Measurements from ENCODE around the gene R3HDM2.
"Not testable (repeated sequence)": the region's sequence is repeated elsewhere in the genome, so short reads cannot be mapped to it uniquely, and the experiment has no call there.

Gene R3HDM2

DNA sequence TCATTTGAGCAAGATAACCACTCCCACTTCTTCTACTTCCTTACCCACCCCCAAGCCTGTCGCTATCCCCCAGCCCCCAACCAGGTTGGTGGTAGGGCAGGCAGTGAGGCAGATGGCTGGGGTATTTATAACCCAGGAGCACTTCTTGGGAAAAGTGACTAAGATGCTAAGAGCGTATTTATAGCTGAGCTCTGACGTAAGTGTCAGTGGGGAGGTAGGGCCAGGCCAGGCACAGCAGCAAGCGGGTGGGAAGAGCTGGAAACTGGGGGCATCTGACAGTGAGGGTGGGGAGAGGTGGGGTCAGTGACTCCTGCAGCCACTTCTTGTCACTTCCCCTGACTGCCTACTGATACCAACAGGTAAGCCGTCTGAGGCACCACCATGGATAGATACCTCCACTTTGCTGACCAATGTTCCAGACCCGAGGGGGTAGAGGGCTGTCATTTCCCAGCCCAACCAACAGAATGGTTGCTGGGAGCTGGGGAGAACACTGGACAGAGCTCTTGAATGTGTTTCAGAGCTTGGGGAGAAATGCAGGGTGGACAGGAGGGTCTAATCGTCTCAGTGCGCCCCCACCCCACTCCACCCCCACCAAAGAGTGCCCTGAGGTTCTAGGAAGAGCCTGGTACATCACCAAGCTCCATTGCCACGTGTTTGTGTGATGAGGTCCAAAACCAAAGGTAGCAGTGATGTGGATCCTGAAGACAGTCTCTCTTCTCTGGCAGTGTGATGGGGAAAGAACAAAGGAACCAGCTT is 21.5 kb upstream of the R3HDM2 start:
- DNase-seq, result no peak

DNA sequence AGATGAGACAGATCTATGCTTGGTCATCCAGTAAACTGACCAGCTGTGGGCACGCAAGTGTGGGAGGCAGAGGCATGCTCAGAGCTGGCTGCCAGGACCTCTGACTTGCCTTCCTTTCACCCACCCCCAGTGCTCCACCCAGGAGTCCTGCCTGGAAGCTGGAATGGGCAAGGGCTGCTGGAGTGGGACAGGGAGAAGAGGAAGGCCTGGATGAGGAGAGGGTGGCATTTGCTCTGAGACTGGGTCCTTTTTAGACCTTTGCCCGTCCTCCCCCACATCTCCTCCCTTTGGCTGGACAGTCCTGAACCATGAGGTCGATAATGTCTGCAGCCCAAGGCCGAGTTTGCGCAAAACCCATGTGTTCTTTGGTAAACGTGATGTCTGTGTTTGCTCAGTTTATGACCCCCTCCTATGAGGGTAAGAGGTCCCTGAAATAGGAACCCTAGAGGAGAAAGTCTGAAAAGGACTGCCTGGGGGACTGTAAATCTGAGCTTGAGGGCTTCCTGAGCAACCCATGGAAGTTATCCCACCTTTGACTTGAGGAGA is 20.5 kb upstream of the R3HDM2 start:
- no peak for DNase-seq

DNA sequence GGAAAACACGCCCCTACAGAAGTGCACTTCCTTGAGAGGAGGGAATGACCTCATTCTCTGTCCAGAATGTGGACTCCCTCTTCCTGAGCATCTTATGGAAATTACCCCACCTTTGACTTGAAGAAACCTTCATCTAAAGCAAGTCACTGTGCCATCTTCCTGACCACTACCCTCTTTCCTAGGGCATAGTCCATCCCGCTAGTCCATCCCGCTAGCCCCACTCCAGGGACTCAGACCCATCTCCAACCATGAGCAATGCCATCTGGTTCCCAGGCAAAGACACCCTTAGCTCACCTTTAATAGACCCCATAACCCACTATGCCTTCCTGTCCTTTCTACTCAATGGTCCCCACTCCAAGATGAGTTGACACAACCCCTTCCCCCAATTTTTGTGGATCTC is 19.2 kb upstream of the R3HDM2 start:
- no peak for DNase-seq

DNA sequence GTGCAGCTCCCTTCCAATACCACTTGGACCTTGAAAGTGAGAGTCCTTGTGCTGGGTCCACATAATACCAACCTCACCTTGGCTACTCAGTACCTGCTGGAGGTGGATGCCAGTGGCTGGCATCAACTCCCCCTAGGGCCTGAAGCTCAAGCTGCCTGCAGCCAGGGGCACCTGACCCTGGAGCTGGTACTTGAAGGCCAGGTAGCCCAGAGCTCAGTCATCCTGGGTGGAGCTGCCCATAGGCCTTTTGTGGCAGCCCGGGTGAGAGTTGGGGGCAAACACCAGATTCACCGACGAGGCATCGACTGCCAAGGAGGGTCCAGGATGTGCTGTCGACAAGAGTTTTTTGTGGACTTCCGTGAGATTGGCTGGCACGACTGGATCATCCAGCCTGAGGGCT is 18.5 kb upstream of the R3HDM2 start:
- no peak for DNase-seq

DNA sequence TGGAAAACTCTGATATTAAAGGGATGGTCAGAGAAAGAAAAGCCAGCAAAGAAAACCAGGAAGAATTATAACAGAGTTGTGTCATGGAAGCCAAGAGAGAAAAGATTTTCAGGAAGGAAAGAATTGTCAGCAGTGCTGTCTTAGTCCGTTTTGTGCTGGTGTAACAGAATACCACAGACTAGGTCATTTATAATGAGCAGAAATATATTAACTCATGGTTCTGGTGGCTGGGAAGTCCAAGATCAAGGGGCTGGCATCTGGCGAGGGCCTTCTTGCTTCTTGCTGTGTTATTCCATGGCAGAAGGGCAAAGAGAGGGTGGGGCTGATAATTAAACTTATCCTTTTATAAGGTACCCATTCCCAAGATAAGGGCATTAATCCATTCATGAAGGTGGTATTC is 17.8 kb upstream of the R3HDM2 start:
- no peak for DNase-seq

DNA sequence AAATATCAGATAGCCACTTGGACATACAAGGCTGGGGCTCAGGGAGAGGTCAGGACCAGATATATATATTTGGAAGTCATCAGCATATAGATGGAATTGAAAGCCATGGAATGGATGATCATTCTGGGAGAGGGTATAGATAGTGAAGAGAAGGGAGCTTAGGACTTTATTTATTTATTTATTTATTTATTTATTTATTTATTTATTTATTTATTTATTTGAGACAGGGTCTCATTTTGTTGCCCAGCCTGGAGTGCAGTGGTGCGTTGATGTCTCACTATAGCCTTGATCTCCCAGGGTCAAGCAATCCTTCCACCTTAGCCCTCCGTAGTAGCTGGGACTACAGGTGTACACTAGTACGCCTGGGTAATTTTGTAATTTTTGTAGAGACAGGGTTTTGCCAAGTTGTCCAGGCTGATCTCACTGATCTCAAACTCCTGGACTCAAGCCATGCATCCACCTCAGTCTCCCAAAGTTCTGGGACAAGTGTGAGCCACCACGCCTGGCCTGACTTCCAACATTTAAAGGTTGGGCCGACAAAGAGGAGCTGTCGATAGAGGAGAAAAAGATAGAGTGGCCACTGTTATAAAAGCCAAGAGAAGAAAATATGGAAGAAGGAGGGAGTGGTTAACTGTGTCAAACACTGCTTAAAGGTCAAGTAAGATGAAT is 15.6 kb upstream of the R3HDM2 start:
- DNase-seq, result no peak

DNA sequence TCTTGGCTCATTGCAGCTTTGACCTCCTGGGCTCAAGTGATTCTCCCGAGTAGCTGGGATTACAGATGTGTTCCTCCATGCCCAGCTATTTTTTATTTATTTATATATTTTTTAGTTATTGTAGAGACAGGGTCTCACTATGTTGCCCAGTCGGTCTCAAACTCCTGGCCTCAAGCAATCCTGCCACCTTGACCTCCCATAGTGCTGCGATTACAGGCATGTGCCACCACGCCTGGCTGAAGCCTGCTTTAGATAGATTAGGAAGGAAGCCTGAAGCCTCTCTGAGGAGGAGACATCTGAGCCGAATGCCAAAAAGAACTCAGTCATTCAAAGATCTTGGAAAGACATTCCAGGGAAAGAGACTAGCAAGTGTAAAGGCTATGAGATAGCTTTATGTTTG is 13.9 kb upstream of the R3HDM2 start:
- no peak for DNase-seq

DNA sequence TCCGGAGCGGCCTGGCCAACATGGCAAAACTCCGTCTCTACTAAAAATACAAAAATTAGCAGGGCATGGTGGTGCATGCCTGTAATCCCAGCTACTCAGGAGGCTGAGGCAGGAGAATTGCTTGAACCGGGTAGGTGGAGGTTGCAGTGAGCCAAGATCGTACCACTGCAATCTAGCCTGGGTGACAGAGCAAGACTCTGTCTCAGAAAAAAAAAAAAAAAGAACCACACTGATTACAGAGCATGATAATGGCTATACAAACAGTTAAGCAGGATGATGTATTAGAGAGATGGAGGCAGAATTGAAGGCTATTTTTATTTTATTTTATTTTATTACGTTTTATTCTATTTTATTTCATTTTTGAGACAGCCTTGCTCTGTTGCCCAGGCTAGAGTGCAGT is 13.5 kb upstream of the R3HDM2 start:
- not testable (repeated sequence) for DNase-seq

DNA sequence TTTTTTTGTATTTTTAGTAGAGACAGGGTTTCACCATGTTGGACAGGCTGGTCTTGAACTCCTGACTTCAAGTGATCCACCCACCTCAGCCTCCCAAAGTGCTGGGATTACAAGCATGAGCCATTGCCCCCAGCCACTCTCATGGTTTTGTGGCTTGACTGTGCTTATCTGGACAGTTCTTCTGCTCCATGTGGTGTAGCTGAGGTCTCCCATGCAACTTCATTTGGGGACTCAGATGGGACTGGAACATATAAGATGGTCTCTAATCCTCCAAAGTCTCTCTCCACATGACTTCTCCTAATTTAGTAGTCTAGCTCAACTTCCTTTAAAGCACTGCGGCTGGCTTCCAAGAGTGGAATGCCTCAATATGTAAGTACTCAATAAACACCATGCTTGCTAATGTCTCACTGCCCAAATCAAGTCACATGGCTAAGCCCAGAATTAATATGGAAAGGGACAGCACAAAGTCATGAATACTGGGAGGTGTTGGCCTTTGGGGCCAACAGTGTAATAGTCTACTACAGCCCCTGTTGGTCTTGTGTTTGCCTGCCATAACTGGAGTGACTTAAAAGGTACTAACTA is 11.1 kb upstream of the R3HDM2 start:
- no peak for DNase-seq

DNA sequence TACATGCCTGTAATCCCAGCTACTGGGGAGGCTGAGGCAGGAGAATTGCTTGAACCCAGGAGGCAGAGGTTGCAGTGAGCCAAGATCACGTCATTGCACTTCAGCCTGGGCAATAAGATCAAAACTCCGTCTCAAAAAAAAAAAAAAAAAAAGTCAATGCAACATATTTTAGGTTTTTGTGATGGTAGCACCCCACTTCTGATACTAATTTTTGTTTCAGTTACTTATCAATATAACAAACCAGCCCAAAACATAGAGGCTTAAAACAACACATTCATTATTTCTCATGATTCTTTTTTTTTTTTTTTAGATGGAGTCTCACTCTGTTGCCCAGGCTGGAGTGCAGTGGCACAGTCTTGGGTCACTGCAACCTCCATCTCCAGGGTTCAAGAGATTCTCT is 10.6 kb upstream of the R3HDM2 start:
- DNase-seq, result not testable (repeated sequence)

DNA sequence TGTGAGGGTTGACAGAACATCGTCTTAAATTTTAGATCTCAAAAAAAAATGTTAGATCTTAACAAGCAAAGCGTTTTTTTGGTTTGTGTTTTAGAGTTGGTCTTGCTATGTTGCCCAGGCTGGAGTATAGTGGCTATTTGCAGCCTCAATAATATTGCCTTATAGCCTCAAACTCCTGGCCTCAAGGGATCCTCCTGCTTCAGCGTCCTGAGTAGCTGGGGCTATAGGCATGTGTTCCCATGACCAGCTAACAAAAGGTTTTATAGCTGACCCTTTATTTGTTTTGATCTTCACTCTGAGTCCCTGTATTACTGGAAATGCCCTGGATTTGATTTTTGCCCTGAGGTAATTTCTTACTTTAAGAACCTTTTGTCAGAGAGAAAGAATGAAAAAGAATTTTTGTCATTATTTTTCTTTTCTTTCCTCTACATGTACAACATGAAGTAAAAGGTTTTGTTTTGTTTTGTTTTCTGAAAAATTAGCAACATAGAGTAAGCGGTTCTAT is 9.0 kb upstream of the R3HDM2 start:
- no peak for DNase-seq

DNA sequence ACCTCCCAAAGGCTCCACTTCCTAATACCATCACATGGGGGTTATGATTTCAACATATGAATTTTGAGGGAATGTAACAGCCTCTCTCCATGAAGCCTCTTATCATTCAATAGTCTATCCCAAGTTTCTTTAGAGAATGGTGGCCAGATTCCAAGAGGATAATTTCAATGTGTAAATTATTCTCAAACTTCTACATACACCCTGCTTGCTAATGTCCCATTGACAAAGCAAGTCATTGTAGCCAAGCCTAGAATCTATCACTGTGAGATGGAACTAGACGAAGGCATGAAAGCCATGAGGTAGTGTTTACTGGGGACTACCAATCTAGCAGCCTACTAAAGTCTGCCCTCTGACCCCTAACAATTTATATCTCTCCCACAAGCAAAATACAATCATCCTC is 7.6 kb upstream of the R3HDM2 start:
- DNase-seq, result no peak

DNA sequence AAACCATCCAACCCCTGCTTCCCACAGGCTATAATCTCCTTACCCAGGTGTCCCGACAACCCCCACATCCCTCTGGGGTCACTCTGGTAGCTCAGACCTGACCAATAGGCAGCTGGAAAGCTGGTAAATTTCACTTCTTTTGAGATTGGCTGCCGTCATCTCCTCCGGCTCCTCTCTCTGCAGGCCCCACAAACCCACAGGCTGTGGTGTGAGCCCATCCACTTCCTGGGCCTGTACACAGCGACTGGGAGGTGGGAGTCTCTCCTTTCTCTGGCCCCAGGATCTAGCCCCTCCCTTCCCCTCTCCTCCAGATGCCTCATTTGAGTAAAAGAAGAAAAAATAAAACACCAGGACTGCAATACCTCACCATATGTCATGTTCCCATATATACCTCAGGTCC is 4.5 kb upstream of the R3HDM2 start:
- DNase-seq, result no peak

DNA sequence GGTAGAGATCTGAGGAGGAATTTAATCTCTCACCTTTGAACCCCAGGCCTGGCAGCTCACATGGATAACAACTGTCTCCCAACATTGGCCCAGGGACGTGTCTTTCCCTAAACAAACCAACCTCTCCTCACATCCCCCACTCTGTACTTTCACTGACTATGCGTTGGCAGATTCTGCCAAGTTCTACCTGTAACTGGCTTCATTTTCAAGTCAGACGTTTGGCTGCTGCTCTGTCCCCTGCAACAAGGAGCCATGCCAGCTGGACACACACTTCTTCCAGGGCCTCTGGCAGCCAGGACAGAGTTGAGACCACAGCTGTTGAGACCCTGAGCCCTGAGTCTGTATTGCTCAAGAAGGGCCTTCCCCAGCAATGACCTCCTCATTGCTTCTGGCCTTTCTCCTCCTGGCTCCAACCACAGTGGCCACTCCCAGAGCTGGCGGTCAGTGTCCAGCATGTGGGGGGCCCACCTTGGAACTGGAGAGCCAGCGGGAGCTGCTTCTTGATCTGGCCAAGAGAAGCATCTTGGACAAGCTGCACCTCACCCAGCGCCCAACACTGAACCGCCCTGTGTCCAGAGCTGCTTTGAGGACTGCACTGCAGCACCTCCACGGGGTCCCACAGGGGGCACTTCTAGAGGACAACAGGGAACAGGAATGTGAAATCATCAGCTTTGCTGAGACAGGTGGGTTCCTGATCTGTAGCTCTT is 3.8 kb upstream of the R3HDM2 start, which contains the start of gene INHBC:
Gene INHBC, plus strand, starts transcription at position 268 of the 707 bp plus-strand sequence. Its CDS starts 103 bp downstream, at position 371.
- DNase-seq, result no peak

DNA sequence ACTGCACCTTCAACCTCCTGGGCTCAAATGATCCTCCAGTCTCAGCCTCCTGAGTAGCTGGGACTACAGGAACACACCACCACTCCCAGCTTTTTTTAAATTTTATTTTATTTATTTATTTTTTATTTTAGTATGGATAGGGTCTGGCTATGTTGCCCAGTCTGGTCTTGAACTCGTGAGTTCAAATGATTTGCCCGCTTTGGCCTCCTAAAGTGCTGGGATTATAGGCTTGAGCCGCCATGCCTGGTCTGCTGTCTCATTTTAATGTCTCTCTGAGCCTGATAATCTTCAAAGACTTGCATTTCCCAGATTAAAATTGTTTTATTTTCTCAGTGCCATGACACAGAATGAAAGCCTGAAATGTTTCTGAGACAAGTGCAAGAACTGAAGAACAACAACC is 2.5 kb upstream of the R3HDM2 start:
- no peak for DNase-seq

DNA sequence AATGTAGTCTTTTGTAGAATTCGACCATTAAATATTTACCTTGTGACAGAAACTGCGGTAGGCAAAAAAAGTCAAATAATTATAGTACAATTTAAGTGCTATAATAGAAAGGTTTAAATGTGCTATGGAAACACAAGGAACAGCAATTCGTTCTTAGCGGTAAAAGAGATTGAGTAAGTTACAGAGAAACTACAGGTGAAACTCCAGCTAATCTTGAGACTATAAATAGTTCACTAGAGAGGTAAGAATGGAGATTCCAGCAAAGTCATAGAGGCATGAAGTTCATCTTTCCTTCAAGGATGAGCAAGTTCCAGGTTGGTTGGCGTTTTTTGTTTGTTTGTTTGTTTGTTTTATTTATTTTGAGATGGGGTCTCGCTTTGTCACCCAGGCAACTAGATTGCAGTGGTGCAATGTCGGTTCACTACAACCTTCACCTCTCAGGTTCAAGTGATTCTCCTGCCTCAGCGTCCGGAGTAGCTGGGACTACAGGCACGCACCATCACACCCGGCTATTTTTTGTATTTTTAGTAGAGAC is 878 bp upstream of the R3HDM2 start:
- DNase-seq, result no peak

DNA sequence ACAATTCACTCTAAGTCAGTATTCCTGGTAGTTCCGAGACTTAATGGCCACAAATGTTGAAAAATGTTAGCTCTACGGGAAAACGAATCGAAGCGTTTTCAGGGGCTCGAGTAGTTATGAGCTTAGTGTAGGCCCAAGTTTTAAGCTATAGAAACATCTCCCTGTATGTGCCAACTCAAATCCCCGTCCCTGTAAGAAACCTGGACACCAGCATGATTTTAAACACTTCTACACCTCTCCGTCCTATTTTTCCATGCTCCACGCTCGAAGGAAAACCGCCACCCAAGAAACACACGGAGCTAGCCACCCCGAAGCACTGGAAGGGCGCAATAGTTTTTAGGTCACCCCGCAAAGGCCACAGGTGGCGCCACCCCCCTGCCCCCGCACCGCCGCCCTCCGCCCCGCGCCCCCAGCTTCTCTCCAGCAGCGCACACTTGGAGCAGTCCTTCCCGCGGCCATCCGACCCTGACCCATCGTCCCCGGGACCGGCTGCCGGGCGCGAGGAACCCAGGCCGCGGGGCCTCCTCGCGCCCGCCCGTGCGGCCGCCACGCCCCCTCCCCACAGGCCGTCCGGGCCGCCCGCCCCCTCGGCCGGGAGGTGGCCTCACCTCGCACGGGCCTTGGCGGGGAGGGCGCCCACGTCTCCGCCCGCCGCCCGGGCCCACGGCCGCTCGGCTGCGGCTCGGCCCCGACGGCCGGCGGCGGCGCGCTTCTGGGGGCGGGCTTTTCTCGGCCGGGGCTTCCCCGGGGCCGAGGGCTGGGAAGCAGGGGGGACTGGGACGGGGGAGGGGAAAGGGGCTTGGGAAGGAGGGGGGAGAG is 522 bp downstream of the R3HDM2 start:
- DNase-seq, result peak in 1 of 2 experiments; percentile 39

DNA sequence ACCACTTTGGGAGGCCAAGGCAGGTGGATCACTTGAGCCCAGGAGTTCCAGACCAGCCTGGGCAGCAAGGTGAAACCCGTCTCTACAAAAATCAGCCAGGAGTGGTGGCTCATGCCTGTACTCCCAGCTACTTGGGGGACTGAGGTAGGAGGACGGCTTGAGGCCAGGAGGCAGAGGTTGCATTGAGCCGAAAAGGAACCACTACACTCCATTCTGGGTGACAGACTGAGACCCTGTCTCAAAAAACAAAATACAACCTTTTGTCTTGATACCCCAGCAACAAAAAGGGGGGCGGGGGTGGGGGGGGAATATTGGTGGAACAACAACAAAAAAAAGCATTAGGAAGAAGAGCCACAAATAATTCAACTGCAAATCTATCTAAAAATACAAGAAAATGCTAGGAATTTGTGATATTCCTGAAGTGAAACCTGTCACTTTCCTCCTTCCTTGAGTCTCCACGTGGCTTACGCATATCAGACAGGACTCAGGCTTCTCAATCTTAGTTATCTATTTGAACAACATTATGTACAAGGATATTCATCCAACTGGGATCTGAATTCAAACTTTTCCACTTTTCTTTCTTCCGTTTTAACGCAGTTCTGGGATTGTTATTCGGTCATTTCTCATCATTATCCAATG is 1.3 kb downstream of the R3HDM2 start:
- DNase-seq, result no peak

DNA sequence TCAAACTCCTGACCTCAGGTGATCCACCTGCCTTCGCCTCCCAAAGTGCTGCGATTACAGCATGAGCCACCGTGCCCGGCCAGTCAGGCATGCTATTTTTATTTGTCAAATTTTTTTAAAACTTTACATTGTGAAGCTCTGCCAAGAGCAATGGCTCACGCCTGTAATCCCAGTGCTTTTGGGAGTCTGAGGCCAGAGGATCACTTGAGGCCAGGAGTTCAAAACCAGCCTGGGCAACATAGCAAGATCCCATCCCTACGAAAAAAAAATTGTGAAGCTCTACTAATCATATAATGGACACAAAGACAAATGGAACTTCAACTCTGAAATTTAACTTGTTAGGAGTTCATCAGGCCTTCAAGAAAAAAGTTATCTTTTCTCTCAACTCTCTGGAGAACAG is 1.9 kb downstream of the R3HDM2 start:
- no peak for DNase-seq

DNA sequence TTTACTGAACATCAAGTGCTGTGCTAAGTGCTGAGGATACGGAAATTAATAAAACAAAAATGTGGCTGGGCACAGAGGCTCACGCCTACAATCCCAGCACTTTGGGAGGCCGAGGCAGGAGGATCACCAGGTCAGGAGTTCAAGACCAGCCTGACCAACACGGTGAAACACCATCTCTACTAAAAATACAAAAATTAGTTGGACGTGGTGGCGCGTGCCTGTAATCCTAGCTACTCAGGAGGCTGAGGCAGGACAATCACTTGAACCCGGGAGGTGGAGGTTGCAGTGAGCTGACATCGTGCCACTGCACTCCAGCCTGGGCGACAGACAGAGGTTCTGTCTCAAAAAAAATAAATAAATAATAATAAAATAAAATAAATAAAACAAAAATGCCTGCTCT is 3.9 kb downstream of the R3HDM2 start:
- DNase-seq, result not testable (repeated sequence)

DNA sequence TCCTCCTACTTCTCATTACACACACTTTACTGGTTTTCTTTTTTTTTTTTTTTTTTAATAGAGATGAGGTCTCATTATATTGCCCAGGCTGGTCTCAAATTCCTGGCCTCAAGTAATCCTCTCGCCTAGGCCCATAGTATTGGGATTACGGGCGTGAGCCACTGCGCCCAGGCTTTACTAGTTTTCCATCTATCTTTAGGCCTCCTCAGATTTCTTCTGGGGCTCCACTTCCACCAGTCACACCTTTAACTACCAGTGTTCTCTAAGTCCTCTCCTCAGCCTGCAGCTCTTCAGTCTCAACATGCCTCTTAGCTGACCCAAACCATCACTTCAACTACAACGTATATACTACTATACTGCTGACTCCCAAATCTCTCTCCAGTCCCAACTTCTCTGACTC is 10.4 kb downstream of the R3HDM2 start:
- DNase-seq, result no peak

All from stimulated activated CD4-positive, alpha-beta T cell treated with anti-CD3 and anti-CD28 coated beads, Interleukin-4, amount 100 ng/mL, for 4 hours (primary cell).